Prostate gland (tissue), 2 donors: ENCODE measurements around the gene TBX4.

Experiments used
- CTCF ChIP-seq, 4 experiments: fragments of 200-600 bp in 2 of 4; fragments of 450-650 bp in 2 of 4; sonication (generic) in 2 of 4; IDR thresholded peaks; 1 replicate in 3 of 4; 2 replicates in 1 of 4; pipeline ENCODE4 v1.5.1; 2016 to 2019; ENCODE audit warnings: antibody characterized with exemption in 4 of 4, mild to moderate bottlenecking in 2 of 4, moderate library complexity in 2 of 4
- POLR2A ChIP-seq: fragments of 450-650 bp; IDR thresholded peaks from one replicate; pipeline ENCODE4 v1.6.1; 2016; ENCODE audit warnings: antibody characterized with exemption, mild to moderate bottlenecking
- POLR2AphosphoS5 ChIP-seq: sonication (generic); formaldehyde crosslinking; IDR thresholded peaks from one replicate; pipeline ENCODE4 v1.6.1; 2017; ENCODE audit warnings: antibody characterized with exemption

- TF ChIP-seq CTCF (IDR thresholded peaks at IDR 0.05) (no peak), POLR2A (no peak), POLR2AphosphoS5 (no peak)
Observed at GRCh38 chr17:61482467-61482866, 30.2 kb downstream of the TBX4 start.
